SK-N-SH treated with all-trans-retinoic acid at 6 μM for 48 hours (cell line): ENCODE measurements around the gene ANKDD1B.
"Not testable (repeated sequence)": the region's sequence is repeated elsewhere in the genome, so short reads cannot be mapped to it uniquely, and the experiment has no call there.

Experiments used
- ESRRG ChIP-seq: fragments of 250-450 bp; sonication (Bioruptor Pico); IDR thresholded peaks from 2 replicates; pipeline ENCODE4 v1.6.1; 2021; ENCODE audit warnings: mild to moderate bottlenecking
- GLIS3 ChIP-seq: fragments of 250-450 bp; sonication (Bioruptor Pico); IDR thresholded peaks from 2 replicates; pipeline ENCODE4 v1.5.0; 2020; ENCODE audit warnings: mild to moderate bottlenecking, moderate library complexity
- PATZ1 ChIP-seq: fragments of 250-450 bp; sonication (Bioruptor Pico); IDR thresholded peaks from 2 replicates; pipeline ENCODE4 v1.8.0; 2020; ENCODE audit warnings: mild to moderate bottlenecking, moderate library complexity, borderline replicate concordance
- POU6F1 ChIP-seq: fragments of 250-450 bp; sonication (Bioruptor Pico); IDR thresholded peaks from 2 replicates; pipeline ENCODE4 v1.8.0; 2021; ENCODE audit warnings: low read depth, mild to moderate bottlenecking, moderate library complexity, borderline replicate concordance
- PPARA ChIP-seq: fragments of 250-450 bp; sonication (Bioruptor Pico); IDR thresholded peaks from 2 replicates; pipeline ENCODE4 v1.5.0; 2020; ENCODE audit warnings: mild to moderate bottlenecking, borderline replicate concordance
- RARB ChIP-seq: fragments of 250-450 bp; sonication (Bioruptor Pico); IDR thresholded peaks from 2 replicates; pipeline ENCODE4 v1.8.0; 2021; ENCODE audit warnings: mild to moderate bottlenecking, moderate library complexity
- SNAI2 ChIP-seq: fragments of 250-450 bp; sonication (Bioruptor Pico); IDR thresholded peaks from 2 replicates; pipeline ENCODE4 v1.5.0; 2020; ENCODE audit warnings: mild to moderate bottlenecking, moderate library complexity
- TCF4 ChIP-seq: fragments of 250-450 bp; sonication (Bioruptor Pico); IDR thresholded peaks from 2 replicates; pipeline ENCODE4 v1.8.0; 2021; ENCODE audit warnings: mild to moderate bottlenecking, moderate library complexity, borderline replicate concordance
- ZC3H10 ChIP-seq: fragments of 250-450 bp; sonication (Bioruptor Pico); IDR thresholded peaks from 2 replicates; pipeline ENCODE4 v1.5.1; 2021; ENCODE audit warnings: mild to moderate bottlenecking, moderate library complexity
- ZFP3 ChIP-seq: fragments of 250-450 bp; sonication (Bioruptor Pico); IDR thresholded peaks from 2 replicates; pipeline ENCODE4 v1.5.0; 2020; ENCODE audit warnings: mild to moderate bottlenecking, moderate library complexity
- ZFP30 ChIP-seq: fragments of 450-650 bp; formaldehyde crosslinking; IDR thresholded peaks from 2 replicates; pipeline ENCODE4 v1.5.0; 2022; ENCODE audit warnings: mild to moderate bottlenecking, moderate library complexity
- ZNF70 ChIP-seq: fragments of 450-650 bp; formaldehyde crosslinking; IDR thresholded peaks from 2 replicates; pipeline ENCODE4 v1.5.0; 2020; ENCODE audit warnings: mild to moderate bottlenecking, moderate library complexity
- TF ChIP-seq, protein P1 (sequence below): fragments of 250-450 bp; sonication (Bioruptor Pico); IDR thresholded peaks from 2 replicates; pipeline ENCODE4 v1.5.0; 2020; ENCODE audit warnings: mild to moderate bottlenecking, moderate library complexity

- not testable (repeated sequence) for TF ChIP-seq POU6F1 (CRISPR knock-in tag); SNAI2 (CRISPR knock-in tag); PATZ1 (CRISPR knock-in tag); PPARA; ZFP3 (CRISPR knock-in tag); ZFP30 (CRISPR knock-in tag); GLIS3 (CRISPR knock-in tag); ZNF70; RARB (CRISPR knock-in tag); ZC3H10 (CRISPR knock-in tag); ESRRG (CRISPR knock-in tag); TCF4 (CRISPR knock-in tag)
- TF ChIP-seq, protein P1, sequence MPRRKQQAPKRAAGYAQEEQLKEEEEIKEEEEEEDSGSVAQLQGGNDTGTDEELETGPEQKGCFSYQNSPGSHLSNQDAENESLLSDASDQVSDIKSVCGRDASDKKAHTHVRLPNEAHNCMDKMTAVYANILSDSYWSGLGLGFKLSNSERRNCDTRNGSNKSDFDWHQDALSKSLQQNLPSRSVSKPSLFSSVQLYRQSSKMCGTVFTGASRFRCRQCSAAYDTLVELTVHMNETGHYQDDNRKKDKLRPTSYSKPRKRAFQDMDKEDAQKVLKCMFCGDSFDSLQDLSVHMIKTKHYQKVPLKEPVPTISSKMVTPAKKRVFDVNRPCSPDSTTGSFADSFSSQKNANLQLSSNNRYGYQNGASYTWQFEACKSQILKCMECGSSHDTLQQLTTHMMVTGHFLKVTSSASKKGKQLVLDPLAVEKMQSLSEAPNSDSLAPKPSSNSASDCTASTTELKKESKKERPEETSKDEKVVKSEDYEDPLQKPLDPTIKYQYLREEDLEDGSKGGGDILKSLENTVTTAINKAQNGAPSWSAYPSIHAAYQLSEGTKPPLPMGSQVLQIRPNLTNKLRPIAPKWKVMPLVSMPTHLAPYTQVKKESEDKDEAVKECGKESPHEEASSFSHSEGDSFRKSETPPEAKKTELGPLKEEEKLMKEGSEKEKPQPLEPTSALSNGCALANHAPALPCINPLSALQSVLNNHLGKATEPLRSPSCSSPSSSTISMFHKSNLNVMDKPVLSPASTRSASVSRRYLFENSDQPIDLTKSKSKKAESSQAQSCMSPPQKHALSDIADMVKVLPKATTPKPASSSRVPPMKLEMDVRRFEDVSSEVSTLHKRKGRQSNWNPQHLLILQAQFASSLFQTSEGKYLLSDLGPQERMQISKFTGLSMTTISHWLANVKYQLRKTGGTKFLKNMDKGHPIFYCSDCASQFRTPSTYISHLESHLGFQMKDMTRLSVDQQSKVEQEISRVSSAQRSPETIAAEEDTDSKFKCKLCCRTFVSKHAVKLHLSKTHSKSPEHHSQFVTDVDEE (CRISPR knock-in tag): not testable (repeated sequence)
Observed at GRCh38 chr5:75695472-75696351, 84.5 kb downstream of the ANKDD1B start.
